Gastroesophageal sphincter (tissue), 3 donors: ENCODE measurements around the gene MAPK11.

ENCODE experiments used
- POLR2A ChIP-seq, 2 donors: fragments of 450-650 bp; IDR thresholded peaks; one replicate each; pipeline ENCODE4 v1.6.1; 2017; ENCODE audit warnings: antibody characterized with exemption in 2 of 2, mild to moderate bottlenecking in 2 of 2, moderate library complexity in 1 of 2
- TF ChIP-seq, protein P1 (sequence below), 4 experiments: fragments of 200-600 bp in 2 of 4; fragments of 450-650 bp in 2 of 4; sonication (generic) in 1 of 4; IDR thresholded peaks; one replicate each; pipeline ENCODE4 v1.5.1; 2017 to 2019; ENCODE audit warnings: antibody characterized with exemption in 4 of 4, mild to moderate bottlenecking in 2 of 4, moderate library complexity in 2 of 4

DNA sequence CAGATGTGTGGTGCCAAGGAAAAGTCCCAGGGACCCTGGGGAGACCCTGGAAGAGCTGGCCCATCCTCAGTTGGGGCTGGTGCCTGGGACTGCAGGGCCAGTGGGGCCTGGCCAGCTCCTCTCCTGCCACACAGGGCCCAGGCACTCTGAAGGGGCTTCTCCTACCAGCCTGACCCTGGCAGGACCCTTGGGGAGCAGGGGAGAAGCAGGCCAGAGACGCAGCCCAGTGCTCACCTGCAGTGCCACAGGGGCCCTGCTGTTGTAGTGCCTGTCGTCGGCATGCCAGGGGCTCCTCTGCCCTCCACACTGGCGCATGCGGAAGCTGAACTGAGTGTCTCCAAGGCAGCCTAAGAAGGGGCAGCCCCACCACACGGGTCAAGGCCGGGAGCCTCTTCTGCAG, 47.5 kb upstream of the MAPK11 start:
- TF ChIP-seq, protein P1, sequence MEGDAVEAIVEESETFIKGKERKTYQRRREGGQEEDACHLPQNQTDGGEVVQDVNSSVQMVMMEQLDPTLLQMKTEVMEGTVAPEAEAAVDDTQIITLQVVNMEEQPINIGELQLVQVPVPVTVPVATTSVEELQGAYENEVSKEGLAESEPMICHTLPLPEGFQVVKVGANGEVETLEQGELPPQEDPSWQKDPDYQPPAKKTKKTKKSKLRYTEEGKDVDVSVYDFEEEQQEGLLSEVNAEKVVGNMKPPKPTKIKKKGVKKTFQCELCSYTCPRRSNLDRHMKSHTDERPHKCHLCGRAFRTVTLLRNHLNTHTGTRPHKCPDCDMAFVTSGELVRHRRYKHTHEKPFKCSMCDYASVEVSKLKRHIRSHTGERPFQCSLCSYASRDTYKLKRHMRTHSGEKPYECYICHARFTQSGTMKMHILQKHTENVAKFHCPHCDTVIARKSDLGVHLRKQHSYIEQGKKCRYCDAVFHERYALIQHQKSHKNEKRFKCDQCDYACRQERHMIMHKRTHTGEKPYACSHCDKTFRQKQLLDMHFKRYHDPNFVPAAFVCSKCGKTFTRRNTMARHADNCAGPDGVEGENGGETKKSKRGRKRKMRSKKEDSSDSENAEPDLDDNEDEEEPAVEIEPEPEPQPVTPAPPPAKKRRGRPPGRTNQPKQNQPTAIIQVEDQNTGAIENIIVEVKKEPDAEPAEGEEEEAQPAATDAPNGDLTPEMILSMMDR (IDR thresholded peaks at IDR 0.05), result no peak
- TF ChIP-seq POLR2A (IDR thresholded peaks at IDR 0.05), result no peak
